PC-3 (cell line): ENCODE data around the gene TMEM60. TPM values are rescaled to one million over a fixed set of nuclear protein-coding genes. Genes with fewer than 3 reads are reported as not detected.

Experiments
- ATAC-seq: fragments of 200-7000 bp; cut with Tn5 transposase; 2 replicates; pipeline ENCODE4 v1.9.1; 2020; ENCODE audit warnings: mild to moderate bottlenecking, moderate library complexity
- BruUV-seq: library from RNA; stranded (reverse); fragments of 400-500 nt; replicated peaks from 2 replicates; lab custom pipeline; 2021; lab: Mats Ljungman, UMichigan
- CTCF ChIA-PET: fragments of 300-600 bp; sonication (Branson Sonifier 250); formaldehyde crosslinking; loops from one replicate; lab custom pipeline; 2022; ENCODE audit warnings: antibody characterized with exemption; lab: Charles Lee
- POLR2A ChIA-PET: fragments of 300-600 bp; sonication (Branson Sonifier 250); formaldehyde crosslinking; loops from one replicate; lab custom pipeline; 2022; ENCODE audit warnings: antibody characterized with exemption; ENCODE audit not compliant: unreplicated experiment; lab: Charles Lee
- DNase-seq: peaks from one replicate; pipeline ENCODE4 v3.0.0-alpha.2; 2015
- H2AFZ ChIP-seq: fragments of 300-600 bp; sonication (generic); 2 replicates; pipeline ENCODE4 v1.6.0; 2016; ENCODE audit warnings: antibody characterized with exemption, low read length
- H3F3A ChIP-seq: fragments of 300-600 bp; sonication (generic); one replicate; pipeline ENCODE4 v1.6.0; 2017; ENCODE audit warnings: antibody characterized with exemption, low read length, control low read depth, mild to moderate bottlenecking; ENCODE audit not compliant: unreplicated experiment
- H3K27ac ChIP-seq: fragments of 300-600 bp; sonication (generic); 2 replicates; pipeline ENCODE4 v1.5.1; 2016; ENCODE audit warnings: mild to moderate bottlenecking, low read length
- H3K27me3 ChIP-seq: fragments of 300-600 bp; sonication (generic); 2 replicates; pipeline ENCODE4 v1.6.1; 2016; ENCODE audit warnings: low read length, mixed read lengths
- H3K36me3 ChIP-seq: fragments of 300-600 bp; sonication (generic); 2 replicates; pipeline ENCODE4 v1.6.1; 2016; ENCODE audit warnings: low read depth, mixed run types, low read length, mixed read lengths
- H3K4me1 ChIP-seq: fragments of 300-600 bp; sonication (generic); 2 replicates; pipeline ENCODE4 v1.5.1; 2016; ENCODE audit warnings: low read length; ENCODE audit not compliant: insufficient read depth
- H3K4me2 ChIP-seq: fragments of 300-600 bp; sonication (generic); 2 replicates; pipeline ENCODE4 v1.6.0; 2016; ENCODE audit warnings: low read length
- H3K4me3 ChIP-seq: fragments of 300-600 bp; sonication (generic); 2 replicates; pipeline ENCODE4 v1.5.1; 2016; ENCODE audit warnings: mild to moderate bottlenecking, low read length, mixed read lengths
- H3K79me2 ChIP-seq: fragments of 300-600 bp; sonication (generic); 2 replicates; pipeline ENCODE4 v1.6.1; 2017; ENCODE audit warnings: low read length, mixed read lengths
- H3K9ac ChIP-seq: fragments of 300-600 bp; sonication (generic); 2 replicates; pipeline ENCODE4 v1.6.0; 2016; ENCODE audit warnings: mild to moderate bottlenecking, low read length
- H3K9me2 ChIP-seq: fragments of 300-600 bp; sonication (generic); replicated peaks from 2 replicates; pipeline ENCODE4 v1.6.1; 2016; ENCODE audit warnings: mixed run types, low read length, mixed read lengths
- H3K9me3 ChIP-seq: fragments of 300-600 bp; sonication (generic); 2 replicates; pipeline ENCODE4 v1.6.1; 2016; ENCODE audit warnings: low read length, mixed read lengths
- H4K20me1 ChIP-seq: fragments of 300-600 bp; sonication (generic); 2 replicates; pipeline ENCODE4 v1.6.1; 2016; ENCODE audit warnings: low read length, mixed read lengths
- EZH2 ChIP-seq: fragments of 300-600 bp; sonication (generic); IDR thresholded peaks from one replicate; pipeline ENCODE4 v1.6.1; 2017; ENCODE audit warnings: antibody characterized with exemption, mild to moderate bottlenecking, low read length; ENCODE audit not compliant: unreplicated experiment
- EZH2phosphoT487 ChIP-seq: fragments of 300-600 bp; sonication (generic); IDR thresholded peaks from 2 replicates; pipeline ENCODE4 v1.6.1; 2018; ENCODE audit warnings: mild to moderate bottlenecking, antibody characterized with exemption, low read length, borderline replicate concordance
- intact Hi-C: fragments of 100-400 bp; cut with micrococcal nuclease; formaldehyde crosslinking; loops from 2 replicates; pipeline ENCODE4 v1.9.0; 2023
- total RNA-seq: library from RNA; depleted of rRNA; stranded (reverse); fragments of >200 nt; gene quantifications from 2 replicates; pipeline ENCODE4 v1.2.3, GENCODE V29; 2014
- TF ChIP-seq, protein P1 (sequence below): fragments of 300-600 bp; sonication (generic); conservative IDR thresholded peaks from 2 replicates; pipeline ENCODE4 v1.5.1; 2017; ENCODE audit warnings: antibody characterized with exemption, low read depth, mild to moderate bottlenecking, low read length

TMEM60 gene
- total RNA-seq, 1 experiment from 2014 or later = 8.1 TPM

DNA sequence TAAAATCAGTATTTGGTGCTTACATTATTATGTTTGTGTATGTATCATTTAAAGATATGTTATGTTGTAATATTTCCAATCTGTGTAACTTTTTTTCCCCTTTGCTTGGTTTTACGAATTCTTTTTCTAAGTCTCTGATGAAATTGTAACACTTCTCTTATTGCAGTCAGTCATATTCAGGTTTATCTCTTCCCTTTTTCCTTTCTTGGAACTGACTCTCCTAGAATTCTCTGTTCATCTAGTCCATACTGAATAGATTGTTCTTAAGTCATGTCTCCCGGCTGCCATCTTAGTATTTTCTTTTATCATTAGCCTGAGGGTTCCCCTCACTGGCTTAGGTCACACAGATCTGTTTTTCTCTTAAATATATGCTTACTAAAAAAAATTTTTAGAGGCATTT, 45.0 kb upstream of the TMEM60 start:
- intact Hi-C loops = no loop called here
- Histone ChIP-seq H3K79me2 (no peaks in the 10 kb centered on the region), H3K9ac (no peak overlapping the region), H3K4me2 (no peak overlapping the region), H3K36me3 (no peaks in the 10 kb centered on the region), H3K4me3 (no peak overlapping the region), H4K20me1 (no peaks in the 10 kb centered on the region), H3K9me2 (no peaks in the 10 kb centered on the region), H2AFZ (no peak overlapping the region), H3K27ac (no peak overlapping the region), H3F3A (no peaks in the 10 kb centered on the region), H3K27me3 (no peaks in the 10 kb centered on the region), H3K9me3 (no peaks in the 10 kb centered on the region), H3K4me1 (no peaks in the 10 kb centered on the region)
- TF ChIP-seq, protein P1, sequence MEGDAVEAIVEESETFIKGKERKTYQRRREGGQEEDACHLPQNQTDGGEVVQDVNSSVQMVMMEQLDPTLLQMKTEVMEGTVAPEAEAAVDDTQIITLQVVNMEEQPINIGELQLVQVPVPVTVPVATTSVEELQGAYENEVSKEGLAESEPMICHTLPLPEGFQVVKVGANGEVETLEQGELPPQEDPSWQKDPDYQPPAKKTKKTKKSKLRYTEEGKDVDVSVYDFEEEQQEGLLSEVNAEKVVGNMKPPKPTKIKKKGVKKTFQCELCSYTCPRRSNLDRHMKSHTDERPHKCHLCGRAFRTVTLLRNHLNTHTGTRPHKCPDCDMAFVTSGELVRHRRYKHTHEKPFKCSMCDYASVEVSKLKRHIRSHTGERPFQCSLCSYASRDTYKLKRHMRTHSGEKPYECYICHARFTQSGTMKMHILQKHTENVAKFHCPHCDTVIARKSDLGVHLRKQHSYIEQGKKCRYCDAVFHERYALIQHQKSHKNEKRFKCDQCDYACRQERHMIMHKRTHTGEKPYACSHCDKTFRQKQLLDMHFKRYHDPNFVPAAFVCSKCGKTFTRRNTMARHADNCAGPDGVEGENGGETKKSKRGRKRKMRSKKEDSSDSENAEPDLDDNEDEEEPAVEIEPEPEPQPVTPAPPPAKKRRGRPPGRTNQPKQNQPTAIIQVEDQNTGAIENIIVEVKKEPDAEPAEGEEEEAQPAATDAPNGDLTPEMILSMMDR = no peak
- TF ChIP-seq EZH2 = no peak
- no peak for TF ChIP-seq EZH2phosphoT487
- POLR2A ChIA-PET = no interaction called here
- DNase-seq (no peak), ATAC-seq (no peak)
- CTCF ChIA-PET = no interaction called here
- BruUV-seq = no TSS peak

DNA sequence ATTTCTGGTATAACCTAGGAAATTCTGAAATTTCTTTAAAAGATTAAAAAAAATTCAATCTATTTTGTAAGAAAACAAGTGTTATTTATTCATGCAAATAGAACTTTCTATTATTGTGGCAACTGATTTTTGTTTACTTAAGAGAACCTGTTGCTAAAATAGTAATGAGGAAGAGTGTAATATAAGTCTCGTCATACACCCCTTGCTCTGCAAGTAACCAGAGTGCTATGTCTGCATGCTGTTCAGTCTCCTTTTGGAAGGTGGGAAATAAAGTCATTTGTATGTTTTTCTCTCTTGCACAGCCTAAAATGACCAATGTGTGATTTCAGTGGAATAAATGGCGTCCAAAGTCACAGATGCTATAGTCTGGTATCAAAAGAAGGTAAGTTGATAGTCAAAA, 41.7 kb upstream of the TMEM60 start:
- 0 out of 2 replicates have a peak, but pooled peaks cover 6% of the 10 kb centered on the region for H3K4me1 ChIP-seq
- no peaks in the 10 kb centered on the region for H3K27me3 ChIP-seq
- DNase-seq = no peak
- H3K27ac ChIP-seq = no peak overlapping the region
- H3K9ac ChIP-seq = no peak overlapping the region
- H3F3A ChIP-seq = no peaks in the 10 kb centered on the region
- H3K4me2 ChIP-seq = no peak overlapping the region
- no peak for ATAC-seq
- H3K4me3 ChIP-seq = no peak overlapping the region
- no peak overlapping the region for H2AFZ ChIP-seq
- intact Hi-C loops = no loop called here
- H4K20me1 ChIP-seq = no peaks in the 10 kb centered on the region; the same call in 1 of the 2 replicates
- TF ChIP-seq EZH2 (no peak), EZH2phosphoT487 (no peak)
- TF ChIP-seq, protein P1 = no peak
- CTCF ChIA-PET = no interaction called here
- no peaks in the 10 kb centered on the region for H3K79me2 ChIP-seq
- H3K9me3 ChIP-seq = no peaks in the 10 kb centered on the region
- no TSS peak for BruUV-seq
- no peaks in the 10 kb centered on the region for H3K9me2 ChIP-seq
- POLR2A ChIA-PET = no interaction called here
- no peaks in the 10 kb centered on the region for H3K36me3 ChIP-seq

DNA sequence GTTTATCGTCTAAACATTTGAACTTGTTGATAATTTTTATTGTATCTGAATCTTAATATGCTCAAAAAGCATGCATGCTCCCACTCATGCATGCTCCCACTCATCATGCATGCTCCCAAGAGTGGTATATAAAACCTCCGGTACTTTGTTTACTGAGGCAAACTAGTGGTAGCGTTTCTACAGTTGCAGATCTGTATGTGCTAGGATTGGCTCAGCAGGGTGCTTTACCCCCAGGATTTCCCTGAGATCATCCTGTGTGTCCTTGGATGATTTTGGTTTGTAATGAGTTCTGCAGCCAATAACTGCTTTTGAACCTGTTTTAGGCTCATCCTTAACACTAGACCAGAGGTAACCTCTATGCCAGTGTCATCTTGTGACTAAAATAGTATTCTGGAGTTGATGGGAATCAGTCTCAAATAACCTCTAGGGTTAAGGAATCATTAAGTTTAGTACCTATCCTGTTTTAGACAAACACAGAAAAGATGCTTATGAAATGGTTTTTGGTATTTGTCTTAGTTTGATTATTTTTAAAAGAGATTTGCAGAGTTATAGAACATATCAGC, 40.8 kb upstream of the TMEM60 start:
- ATAC-seq (no peak), DNase-seq (no peak)
- H3K36me3 ChIP-seq = no peaks in the 10 kb centered on the region
- no peaks in the 10 kb centered on the region for H3K27me3 ChIP-seq
- H3K4me1 ChIP-seq = peaks cover 13% of the 10 kb centered on the region; the same call in 1 of the 2 replicates
- H3K27ac ChIP-seq = no peak overlapping the region
- no TSS peak for BruUV-seq
- no peak overlapping the region for H2AFZ ChIP-seq
- CTCF ChIA-PET = no interaction called here
- TF ChIP-seq, protein P1 = no peak
- TF ChIP-seq EZH2phosphoT487 (no peak), EZH2 (no peak)
- no peaks in the 10 kb centered on the region; the same call in 1 of the 2 replicates for H4K20me1 ChIP-seq
- POLR2A ChIA-PET = no interaction called here
- no peaks in the 10 kb centered on the region for H3K9me2 ChIP-seq
- H3K4me2 ChIP-seq = no peak overlapping the region
- H3K9ac ChIP-seq = no peak overlapping the region
- H3K9me3 ChIP-seq = no peaks in the 10 kb centered on the region
- intact Hi-C loops = no loop called here
- H3K4me3 ChIP-seq = no peak overlapping the region
- H3F3A ChIP-seq = no peaks in the 10 kb centered on the region
- no peaks in the 10 kb centered on the region for H3K79me2 ChIP-seq
